ENCODE data around the gene CNPY4.

- TF ChIP-seq CTCF (IDR thresholded peaks at IDR 0.05) (no peak), POLR2A (IDR thresholded peaks at IDR 0.05) (no peak)
Measured at GRCh38 chr7:100120733-100121036, 1.3 kb downstream of the CNPY4 start.
